Fibroblast of upper back skin (primary cell): ENCODE results near the gene KCNQ2.

Experiments
- DNase-seq: peaks from one replicate; pipeline ENCODE4 v3.0.0-alpha.2; 2013

Gene KCNQ2

GRCh38 chr20:63413963-63414684 is 58.3 kb downstream of the KCNQ2 start:
- DNase-seq = no peak

DNA sequence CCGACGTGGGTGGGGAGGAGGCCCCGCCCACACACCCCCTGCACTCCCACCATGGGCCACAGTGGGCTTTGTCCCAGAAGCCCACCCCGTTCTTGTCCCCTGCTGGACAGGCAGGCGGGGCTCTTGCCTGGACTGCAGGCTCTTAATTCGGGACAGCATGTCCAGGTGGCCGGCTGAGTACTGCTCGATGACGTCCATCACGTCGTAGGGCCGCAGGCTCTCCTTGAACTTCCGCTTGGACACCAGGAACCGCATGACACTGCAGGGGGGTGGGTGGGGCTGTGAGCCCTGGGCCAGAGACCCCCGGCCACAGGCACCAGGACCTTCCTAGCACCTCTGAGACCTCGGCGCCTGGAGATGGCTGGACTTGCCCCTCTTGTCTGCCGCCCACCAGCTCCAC is 59.1 kb downstream of the KCNQ2 start:
- DNase-seq = no peak

- no peak for DNase-seq
Observed at GRCh38 chr20:63412889-63413288, 59.6 kb downstream of the KCNQ2 start.

DNA sequence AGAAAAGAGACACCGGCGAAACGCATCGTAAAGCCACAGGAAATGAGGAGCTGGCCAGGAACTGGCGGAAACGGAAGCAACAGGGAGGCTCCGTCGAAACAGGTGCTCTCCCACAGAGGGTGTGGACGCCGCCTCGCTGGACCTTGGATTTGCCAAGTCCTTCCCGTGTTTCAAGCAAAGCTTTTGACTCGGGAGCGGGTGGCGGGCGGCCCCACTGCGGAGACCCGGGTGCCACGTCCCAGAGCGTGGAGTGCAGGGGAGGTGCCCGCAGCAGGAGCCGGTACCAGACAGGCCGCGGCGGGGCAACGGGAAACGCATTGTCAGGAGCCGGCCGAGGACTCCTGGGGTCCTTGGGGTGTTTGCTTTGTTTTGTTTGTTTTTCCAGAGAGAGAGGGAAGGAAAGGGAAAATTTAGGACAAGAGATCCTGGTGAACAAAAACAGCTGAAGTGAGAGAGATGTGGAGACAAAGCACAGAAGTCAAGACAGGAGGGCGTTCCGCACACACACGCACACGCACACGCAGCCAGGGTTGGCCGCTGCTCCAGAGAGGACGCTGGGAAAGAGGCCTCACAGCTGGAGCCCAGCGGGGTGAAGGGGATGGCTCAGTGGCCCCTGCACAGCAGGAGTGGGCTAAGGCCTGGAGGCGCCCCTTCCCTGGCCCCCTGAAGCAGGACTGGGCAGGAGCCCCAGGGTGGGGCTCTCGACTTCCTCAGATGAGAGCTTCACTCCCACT is 60.4 kb downstream of the KCNQ2 start:
- DNase-seq = no peak

DNA sequence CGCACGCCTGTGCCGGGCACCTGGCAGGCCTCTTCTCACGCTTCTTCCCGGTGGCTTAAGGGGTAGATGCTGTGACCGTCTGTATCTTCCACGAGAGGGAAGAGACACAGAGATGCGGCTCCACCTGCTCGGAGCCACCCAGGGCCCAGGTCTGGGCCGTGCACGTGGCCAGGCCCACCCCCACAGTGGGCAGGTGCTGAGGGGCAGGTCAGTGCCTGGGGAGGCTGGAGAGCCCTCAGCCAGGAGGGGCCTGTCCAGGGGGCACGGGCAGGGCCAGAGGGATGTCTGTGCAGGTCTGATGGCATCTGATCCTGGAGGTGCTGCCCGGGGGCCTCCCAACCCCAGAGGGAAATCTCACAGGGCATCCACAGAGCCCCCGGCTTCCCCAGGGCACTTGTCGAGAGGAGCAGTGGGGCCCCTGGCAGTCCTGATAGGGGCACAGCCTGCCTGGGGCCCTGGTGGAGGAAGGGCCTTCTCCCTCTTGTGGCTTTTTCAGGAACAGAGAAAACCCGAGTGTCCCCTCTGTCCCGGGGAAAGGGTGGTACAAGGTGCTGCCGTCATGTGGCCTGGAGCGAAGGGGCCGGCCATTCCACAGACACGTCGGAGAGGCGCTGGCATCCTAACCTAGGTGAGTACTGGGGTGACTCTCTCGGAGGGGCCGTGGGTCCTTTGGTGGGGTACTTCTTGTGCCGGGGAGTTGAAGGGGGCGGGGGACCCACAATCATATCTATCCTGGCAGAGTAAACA is 61.1 kb downstream of the KCNQ2 start:
- no peak for DNase-seq

DNA sequence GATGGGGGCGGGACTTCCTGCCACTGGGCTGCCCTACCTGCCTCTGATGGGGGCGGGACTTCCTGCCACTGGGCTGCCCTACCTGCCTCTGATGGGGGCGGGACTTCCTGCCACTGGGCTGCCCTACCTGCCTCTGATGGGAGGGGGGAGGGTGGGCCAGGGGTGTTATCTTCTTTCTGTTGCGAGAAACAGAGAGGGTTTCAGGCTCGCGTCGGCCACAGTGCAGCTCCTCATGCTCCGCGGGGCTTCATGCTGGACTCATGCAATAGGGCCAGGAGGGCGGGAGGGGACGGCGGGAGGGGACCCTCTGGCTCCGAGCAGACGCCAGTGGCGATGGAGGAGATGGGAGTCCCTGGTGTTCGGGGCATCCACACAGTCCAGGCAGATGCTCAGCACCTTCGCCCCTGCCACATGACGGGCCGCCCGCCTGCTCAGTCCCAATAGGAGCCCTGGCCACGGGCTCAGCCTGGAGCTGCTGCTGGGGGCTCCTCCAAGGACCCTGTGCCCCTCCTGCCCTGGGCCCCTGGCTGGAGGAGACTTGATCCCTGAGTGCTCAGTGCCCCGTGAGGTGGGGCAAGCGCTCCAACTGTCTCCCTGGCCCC is 62.5 kb downstream of the KCNQ2 start:
- no peak for DNase-seq

DNA sequence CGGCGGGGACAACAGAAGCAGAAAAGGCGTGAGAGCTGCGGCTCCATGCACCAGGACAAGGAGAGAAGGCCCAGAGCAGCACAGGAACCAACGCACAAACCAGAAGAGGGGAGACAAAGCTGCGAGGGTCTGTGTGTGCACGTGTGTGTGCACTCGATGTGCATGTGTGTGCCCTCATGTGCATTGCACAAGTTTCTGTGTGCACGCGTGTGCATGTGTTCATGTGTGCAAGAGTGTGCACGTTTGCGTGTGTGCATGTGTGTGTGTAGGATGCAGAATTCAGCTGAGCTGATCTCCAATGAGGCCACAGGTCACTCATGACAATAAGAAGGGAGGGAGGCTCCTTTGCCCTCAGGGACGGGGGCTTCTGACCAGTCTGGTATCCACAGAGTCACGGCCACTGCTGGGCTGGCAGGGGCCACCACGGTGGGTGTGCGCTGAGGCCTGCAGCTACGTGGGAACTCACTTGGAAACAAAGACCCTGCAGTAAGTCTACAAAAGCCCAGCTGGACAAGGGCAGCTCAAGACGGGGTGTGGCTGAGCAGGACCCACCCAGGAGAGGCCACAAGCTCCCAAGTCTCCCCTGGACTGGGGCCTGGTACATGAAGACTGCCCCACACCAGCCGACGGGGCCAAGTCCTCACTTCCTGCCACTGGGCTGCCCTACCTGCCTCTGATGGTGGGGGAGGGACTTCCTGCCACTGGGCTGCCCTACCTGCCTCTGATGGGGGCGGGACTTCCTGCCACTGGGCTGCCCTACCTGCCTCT is 63.2 kb downstream of the KCNQ2 start:
- DNase-seq = no peak

GRCh38 chr20:63408684-63409046 is 63.8 kb downstream of the KCNQ2 start:
- no peak for DNase-seq

- no peak for DNase-seq
Observed at GRCh38 chr20:63407928-63408683, 64.3 kb downstream of the KCNQ2 start.

DNA sequence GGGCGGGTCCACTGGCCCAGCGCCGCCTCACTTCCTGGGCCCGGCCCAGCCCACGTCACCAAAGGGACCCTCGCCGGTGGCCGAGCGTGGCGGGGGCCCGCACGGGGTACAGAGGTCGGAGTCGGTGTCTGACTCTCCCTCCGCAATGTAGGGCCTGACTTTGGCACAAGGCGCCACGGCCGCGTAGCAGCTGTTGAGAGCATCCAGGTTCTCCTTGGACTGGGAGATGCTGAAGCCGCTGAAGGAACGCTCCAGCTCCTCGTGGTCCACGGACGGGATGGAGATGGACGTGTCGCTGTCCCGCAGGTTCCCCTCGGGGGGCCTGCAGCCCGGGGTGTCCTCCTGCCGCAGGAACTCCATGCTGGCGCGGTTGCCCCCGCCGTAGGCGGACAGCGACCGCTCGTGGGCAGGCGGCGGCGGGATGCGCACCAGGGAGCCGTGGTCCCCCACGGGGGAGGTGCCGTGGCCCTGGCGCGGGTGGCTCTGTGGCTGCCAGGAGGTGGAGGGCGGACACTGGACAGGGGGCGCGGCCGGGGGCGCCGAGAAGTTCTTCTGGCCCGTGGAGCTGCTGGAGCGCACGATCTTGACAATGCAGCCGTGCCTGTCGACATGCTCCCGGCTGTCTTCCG is 65.7 kb downstream of the KCNQ2 start:
- no peak for DNase-seq

- DNase-seq = no peak
Observed at GRCh38 chr20:63406011-63406410, 66.4 kb downstream of the KCNQ2 start.

GRCh38 chr20:63405102-63405730 is 67.2 kb downstream of the KCNQ2 start:
- no peak for DNase-seq

GRCh38 chr20:63404129-63405085 is 68.0 kb downstream of the KCNQ2 start:
- DNase-seq = no peak

- no peak for DNase-seq
Observed at GRCh38 chr20:63403403-63404105, 68.9 kb downstream of the KCNQ2 start.

GRCh38 chr20:63402860-63403220 is 69.6 kb downstream of the KCNQ2 start:
- no peak for DNase-seq

- DNase-seq = no peak
Observed at GRCh38 chr20:63402181-63402859, 70.1 kb downstream of the KCNQ2 start.

- no peak for DNase-seq
Observed at GRCh38 chr20:63401384-63402110, 70.9 kb downstream of the KCNQ2 start.
